22Rv1 (cell line): ENCODE data around the gene IGFBP7.
A peak's percentile ranks its signal among the peaks of the same experiment; 100 is the strongest.

Experiments used
- H3K27ac ChIP-seq: fragments of 450-650 bp; 2 replicates; pipeline ENCODE4 v1.5.1; 2017
- ZFX ChIP-seq: fragments of 450-650 bp; IDR thresholded peaks from 2 replicates; pipeline ENCODE4 v1.6.1; 2017; ENCODE audit warnings: antibody characterized with exemption, borderline replicate concordance
- TF ChIP-seq, protein P1 (sequence below): fragments of 450-650 bp; IDR thresholded peaks from 2 replicates; pipeline ENCODE4 v1.5.1; 2017; ENCODE audit warnings: mild to moderate bottlenecking

Gene IGFBP7, protein sequence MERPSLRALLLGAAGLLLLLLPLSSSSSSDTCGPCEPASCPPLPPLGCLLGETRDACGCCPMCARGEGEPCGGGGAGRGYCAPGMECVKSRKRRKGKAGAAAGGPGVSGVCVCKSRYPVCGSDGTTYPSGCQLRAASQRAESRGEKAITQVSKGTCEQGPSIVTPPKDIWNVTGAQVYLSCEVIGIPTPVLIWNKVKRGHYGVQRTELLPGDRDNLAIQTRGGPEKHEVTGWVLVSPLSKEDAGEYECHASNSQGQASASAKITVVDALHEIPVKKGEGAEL

DNA sequence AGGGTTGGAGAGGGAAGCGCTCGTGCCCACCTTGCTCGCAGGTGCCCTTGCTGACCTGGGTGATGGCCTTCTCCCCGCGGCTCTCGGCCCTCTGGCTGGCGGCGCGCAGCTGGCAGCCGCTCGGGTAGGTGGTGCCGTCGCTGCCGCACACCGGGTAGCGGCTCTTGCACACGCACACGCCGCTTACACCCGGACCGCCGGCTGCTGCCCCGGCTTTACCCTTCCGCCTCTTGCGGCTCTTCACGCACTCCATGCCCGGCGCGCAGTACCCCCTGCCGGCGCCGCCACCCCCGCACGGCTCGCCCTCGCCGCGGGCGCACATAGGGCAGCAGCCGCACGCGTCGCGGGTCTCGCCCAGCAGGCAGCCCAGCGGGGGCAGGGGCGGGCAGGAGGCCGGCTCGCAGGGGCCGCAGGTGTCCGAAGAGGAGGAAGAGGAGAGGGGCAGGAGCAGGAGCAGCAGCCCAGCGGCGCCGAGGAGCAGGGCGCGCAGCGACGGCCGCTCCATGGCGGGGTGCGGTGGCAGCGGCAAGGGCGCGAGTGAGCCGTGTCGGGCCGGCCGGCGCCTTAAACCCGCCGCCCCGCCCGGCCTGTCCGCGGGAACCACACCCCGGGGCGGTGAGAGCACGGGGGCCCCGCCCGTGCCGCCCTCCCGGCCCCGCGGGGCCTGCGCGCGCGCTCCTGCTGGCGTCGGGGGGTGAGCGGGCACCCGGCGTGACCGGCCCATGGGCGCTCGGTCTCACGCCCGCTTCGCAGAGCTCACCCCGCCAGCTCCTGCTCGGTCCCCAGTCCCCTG is at the start of gene IGFBP7:
TSS of gene IGFBP7 (minus strand) at position 539 of the 793 bp plus-strand sequence. CDS start at position 505, 34 bp downstream.
- no peak within 1 kb of the TSS for H3K27ac ChIP-seq
- TF ChIP-seq ZFX, result no peak
- TF ChIP-seq, protein P1, sequence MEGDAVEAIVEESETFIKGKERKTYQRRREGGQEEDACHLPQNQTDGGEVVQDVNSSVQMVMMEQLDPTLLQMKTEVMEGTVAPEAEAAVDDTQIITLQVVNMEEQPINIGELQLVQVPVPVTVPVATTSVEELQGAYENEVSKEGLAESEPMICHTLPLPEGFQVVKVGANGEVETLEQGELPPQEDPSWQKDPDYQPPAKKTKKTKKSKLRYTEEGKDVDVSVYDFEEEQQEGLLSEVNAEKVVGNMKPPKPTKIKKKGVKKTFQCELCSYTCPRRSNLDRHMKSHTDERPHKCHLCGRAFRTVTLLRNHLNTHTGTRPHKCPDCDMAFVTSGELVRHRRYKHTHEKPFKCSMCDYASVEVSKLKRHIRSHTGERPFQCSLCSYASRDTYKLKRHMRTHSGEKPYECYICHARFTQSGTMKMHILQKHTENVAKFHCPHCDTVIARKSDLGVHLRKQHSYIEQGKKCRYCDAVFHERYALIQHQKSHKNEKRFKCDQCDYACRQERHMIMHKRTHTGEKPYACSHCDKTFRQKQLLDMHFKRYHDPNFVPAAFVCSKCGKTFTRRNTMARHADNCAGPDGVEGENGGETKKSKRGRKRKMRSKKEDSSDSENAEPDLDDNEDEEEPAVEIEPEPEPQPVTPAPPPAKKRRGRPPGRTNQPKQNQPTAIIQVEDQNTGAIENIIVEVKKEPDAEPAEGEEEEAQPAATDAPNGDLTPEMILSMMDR, result peak; percentile 15; the same call in 1 of the 2 replicates

DNA sequence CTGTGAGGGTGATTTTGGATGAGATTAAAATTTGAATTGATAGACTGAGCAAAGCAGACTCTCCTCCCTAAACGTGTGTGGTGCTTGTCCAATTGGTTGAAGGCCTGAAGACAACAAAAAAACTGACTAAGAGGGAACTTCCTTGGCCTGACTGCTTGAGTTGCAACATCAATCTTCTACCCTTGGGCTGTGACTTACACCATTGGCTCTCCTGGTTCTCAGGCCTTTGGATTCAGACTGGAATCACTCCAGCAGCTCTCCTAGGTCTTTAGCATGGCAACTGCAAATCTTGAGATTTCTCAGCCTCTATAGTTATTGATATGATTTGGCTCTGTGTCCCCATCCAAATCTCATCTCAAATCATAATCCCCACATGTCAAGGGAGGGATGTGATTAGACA is 49.7 kb upstream of the IGFBP7 start:
- H3K27ac ChIP-seq, result no peak overlapping the region
- TF ChIP-seq ZFX, result no peak
- TF ChIP-seq, protein P1, result no peak

DNA sequence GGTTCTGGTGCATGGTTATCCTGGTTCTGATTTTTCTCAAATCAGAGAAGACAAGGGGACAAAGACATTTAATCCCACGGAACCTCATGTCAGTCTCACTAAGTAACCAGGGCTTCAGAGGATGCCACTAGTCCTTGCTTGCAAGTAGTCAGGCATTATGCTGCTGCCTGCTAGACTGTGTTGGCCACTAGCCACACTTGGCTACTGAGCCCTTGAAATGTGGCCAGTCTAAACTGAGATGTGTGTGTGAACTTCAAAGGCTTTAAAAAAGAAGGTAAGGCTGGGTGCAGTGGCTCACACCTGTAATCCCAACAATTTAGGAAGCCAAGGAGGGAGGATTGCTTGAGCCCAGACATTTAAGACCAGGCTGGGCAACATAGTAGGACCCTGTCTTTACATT is 48.6 kb upstream of the IGFBP7 start:
- no peak for TF ChIP-seq ZFX
- TF ChIP-seq, protein P1, result no peak

DNA sequence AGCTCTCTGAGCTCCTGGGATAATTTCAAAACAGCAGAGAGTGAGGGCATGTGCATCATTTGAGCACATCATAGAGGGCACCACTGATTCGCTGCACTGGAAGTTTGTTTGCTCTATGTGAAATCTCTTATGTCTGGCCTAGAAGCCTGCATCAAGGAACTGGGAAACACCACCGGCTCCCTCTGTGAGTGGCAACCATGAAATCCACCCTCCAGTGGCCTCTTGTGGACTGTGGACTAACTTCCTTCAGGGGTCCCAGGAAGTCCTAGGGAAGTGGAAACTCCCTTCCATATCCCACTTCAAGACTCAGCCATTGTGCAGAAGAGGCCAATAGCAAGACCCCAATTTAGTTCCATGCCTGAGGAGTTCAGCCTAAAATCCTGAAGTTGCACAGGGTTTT is 48.0 kb upstream of the IGFBP7 start:
- TF ChIP-seq, protein P1, result no peak
- no peak for TF ChIP-seq ZFX
- H3K27ac ChIP-seq, result no peak overlapping the region

More for the DNA sequence above, 48.6 kb upstream of the IGFBP7 start:
- no peak overlapping the region for H3K27ac ChIP-seq

DNA sequence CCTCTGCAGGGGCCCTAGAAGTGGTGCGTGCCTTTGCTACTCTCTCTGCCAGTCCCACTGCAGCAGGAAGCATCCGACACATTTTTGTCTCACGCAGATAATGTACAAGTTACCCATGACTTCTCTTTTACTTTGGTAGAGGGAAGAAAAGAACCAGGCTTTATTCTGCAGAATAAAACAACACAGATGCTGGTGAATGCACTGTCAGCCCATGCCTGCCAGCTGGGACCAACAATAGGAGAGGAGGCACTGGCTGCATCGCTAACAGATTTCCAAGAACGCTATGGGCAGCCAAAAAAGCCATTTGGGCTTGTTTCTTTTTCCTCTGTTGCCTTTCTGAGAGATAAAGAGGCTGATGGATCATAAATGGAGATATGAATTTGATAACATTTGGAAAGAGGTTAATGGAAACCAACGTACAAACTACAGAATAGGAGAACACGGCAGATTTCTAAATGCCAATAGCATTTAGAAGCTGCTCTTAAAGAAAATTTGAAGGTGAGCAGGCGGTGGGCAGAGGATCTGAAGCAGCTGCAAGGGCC is 47.5 kb upstream of the IGFBP7 start:
- H3K27ac ChIP-seq, result no peak overlapping the region
- no peak for TF ChIP-seq ZFX
- TF ChIP-seq, protein P1, result no peak

DNA sequence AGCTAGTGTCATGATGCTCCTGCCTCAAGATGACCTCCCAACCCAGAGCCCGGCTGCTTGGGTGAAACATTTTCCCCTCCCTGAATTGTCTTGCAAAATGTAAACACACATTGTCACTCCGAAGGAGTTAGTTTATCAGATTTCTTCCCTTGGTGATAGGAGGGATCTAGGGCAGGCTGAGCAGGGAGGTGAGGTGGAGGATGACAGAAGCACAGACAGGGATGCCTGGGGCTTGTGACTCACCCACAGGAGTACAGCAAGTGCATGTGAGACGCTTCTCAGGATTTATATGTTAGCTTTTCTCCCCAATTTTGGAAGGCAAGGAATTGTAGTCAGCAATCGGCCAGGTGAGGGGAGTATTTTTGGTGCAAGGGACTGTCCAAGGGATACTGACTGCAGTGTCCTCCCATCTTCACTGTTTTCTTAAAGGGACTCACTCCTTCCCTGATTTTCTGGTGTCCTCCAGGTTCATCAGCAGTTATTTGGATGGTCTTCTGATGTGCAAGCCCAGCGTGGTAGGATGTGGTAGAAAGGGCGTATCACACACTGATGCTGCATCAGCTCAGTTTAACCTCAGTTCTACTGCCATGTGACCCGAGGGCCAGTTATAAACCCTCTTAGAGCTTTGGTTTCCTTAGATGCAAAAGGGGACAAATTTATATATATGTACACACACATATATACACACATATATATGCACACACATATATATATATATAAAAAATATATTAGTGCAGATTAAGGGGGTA is 46.2 kb upstream of the IGFBP7 start:
- H3K27ac ChIP-seq, result no peak overlapping the region
- TF ChIP-seq, protein P1, result no peak
- no peak for TF ChIP-seq ZFX

DNA sequence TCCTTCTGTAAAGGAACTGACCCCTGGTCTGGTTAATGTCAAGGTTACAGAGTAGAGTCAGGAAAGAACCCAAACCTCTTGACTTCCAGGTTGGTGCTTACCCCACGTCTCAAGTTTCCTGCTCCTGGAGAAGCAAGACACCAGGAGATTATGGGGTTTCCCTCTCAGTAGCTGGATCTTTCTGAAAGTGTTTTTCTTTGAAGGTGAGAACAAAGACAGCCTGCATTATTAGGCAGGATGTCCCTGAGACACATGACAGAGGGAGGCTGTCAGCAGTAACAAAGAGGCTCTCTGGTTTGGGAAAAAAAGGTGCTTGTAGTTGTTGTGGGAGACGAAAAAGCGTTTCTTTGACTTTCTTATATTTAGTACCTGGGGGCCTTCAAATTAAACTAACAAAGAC is 44.7 kb upstream of the IGFBP7 start:
- no peak overlapping the region for H3K27ac ChIP-seq
- TF ChIP-seq, protein P1, result no peak
- no peak for TF ChIP-seq ZFX
